Right ventricle myocardium superior (tissue), 1 donor: ENCODE data around the gene C19orf12. TPM values are rescaled to one million over a fixed set of nuclear protein-coding genes. Genes with fewer than 3 reads are reported as not detected.

ENCODE experiments used
- ATAC-seq: fragments of 200-7000 bp; cut with Tn5 transposase; one replicate; pipeline ENCODE4 v1.9.1; 2020; ENCODE audit warnings: mild to moderate bottlenecking; ENCODE audit not compliant: poor library complexity
- DNase-seq: peaks from one replicate; pipeline ENCODE4 v3.0.0-alpha.2; 2020
- intact Hi-C: fragments of 100-400 bp; cut with DNase I; formaldehyde crosslinking; loops from one replicate; pipeline ENCODE4 v1.11.2; 2022
- total RNA-seq: library from RNA; stranded (reverse); fragmentation: NEBNext Ultra II Directional; extraction: Animal tissue kit (Norgen Biotek cat#: 25700); gene quantifications from one replicate; pipeline ENCODE4 v1.2.1, GENCODE V29; 2021
- donor health status: DM: no; HTN: yes; CAD: no; lungs with severe emphysema.

Gene C19orf12
- total RNA-seq, 1 donor from 2014 or later: 59.9 TPM

DNA sequence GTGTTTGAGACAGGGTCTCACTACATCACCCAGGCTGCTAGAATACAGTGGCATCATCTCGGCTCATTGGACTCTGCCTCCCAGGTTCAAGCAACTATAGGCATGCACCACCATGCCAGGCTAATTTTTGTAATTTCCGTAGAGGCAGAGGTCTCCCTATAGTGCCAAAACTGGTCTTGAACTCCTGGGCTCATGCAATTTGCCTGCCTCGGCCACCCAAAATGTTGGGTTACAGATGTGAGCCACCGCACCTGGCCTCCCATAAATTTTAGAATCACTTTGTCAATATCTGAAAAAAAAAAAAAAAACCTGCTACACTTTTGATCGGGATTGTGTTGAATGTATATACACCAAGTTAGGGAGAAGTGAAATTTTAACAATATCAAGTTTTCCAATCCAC, 61.7 kb downstream of the C19orf12 start:
- no peak for ATAC-seq
- no peak for DNase-seq
- intact Hi-C loops: no loop called here

DNA sequence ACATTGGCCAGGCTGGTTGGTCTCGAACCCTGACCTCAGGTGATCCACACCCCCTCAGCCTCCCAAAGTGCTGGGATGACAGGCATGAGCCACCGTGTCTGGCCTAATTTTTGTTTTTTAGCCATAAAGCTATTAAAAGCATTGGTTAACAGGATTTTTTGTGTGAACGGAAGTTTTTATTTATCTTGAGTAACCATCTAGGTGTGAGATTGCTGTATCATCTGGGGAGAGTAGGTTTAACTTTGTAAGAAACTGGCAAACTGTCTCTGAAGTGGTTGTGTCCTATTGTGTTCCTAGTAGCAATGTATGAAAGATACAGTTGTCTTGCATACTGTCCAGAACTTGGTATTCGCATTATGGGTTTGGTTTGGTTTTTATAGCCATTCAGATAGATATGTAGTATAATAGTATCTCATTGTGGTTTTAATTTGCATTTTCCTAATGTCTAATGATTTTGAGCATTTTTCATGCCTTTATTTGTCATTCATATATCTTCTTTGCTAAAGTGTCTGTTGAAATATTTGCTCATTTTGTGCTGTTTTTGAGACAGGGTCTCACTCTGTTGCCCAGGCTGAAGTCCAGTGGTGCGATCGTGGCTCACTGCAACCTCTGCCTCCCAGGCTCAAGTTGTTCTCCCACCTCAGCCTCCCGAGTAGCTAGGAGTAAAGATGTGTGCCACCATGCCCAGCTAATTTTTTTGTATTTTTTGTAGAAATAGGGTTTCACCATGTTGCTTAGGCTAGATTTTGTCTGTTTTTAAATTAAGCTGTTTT, 63.3 kb downstream of the C19orf12 start:
- intact Hi-C loops: no loop called here
- no peak for DNase-seq
- ATAC-seq: no peak

DNA sequence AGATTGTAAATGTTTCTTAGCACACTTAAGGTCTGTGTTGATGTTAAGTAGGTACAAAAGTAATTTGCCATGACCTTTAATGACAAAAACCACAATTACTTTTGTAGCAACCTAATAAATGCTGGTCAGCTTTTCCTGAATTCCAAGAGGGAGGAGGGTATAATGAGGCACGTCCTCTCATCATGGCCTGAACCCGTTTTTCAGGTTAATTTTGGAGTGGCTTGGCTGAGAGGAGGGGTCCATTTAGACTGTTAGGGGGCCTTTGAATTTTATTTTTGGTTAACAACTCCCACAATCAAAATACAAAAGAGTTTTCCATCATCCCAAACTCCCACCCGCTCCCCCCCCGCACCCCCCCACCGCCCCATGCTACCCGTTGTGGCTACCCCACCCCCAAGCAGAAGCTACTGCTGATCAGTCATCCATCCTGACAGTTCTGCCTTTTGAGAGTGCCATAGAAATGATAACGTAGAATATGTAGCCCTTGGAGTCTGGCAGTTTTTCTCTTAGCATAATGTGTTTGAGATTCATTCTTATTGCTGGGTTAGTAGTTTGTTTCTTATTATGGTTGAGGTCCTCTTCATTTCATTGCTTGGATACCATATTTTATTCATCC, 64.2 kb downstream of the C19orf12 start:
- DNase-seq (no peak), ATAC-seq (no peak)
- intact Hi-C loops: no loop called here

Other genes starting within 250 kb of the C19orf12 start
- gene VSTM2B, start 189.3 kb downstream of the C19orf12 start, total RNA-seq: not detected
- 46.9 TPM for gene POP4, start 109.0 kb downstream of the C19orf12 start, total RNA-seq
- gene PLEKHF1, start 49.8 kb downstream of the C19orf12 start, total RNA-seq: 39.9 TPM
- gene CCNE1, start 96.7 kb upstream of the C19orf12 start, total RNA-seq: 4.1 TPM
- 44.6 TPM for gene URI1, start 227.0 kb upstream of the C19orf12 start, total RNA-seq